NCI-H1930 (cell line): ENCODE data around the gene RASA2.
A peak's percentile ranks its signal among the peaks of the same experiment; 100 is the strongest.
"Not testable (repeated sequence)": the region's sequence is repeated elsewhere in the genome, so short reads cannot be mapped to it uniquely, and the experiment has no call there.

Experiments used
- DNase-seq, 2 experiments: peaks; one replicate each; lab custom pipeline; 2025; lab: John Stamatoyannopoulos, UW

Gene RASA2

GRCh38 chr3:141459008-141459407, 27.8 kb upstream of the RASA2 start:
- DNase-seq, result no peak

GRCh38 chr3:141460097-141460704, 26.6 kb upstream of the RASA2 start:
- DNase-seq, result peak; percentile 59 to 75

DNA sequence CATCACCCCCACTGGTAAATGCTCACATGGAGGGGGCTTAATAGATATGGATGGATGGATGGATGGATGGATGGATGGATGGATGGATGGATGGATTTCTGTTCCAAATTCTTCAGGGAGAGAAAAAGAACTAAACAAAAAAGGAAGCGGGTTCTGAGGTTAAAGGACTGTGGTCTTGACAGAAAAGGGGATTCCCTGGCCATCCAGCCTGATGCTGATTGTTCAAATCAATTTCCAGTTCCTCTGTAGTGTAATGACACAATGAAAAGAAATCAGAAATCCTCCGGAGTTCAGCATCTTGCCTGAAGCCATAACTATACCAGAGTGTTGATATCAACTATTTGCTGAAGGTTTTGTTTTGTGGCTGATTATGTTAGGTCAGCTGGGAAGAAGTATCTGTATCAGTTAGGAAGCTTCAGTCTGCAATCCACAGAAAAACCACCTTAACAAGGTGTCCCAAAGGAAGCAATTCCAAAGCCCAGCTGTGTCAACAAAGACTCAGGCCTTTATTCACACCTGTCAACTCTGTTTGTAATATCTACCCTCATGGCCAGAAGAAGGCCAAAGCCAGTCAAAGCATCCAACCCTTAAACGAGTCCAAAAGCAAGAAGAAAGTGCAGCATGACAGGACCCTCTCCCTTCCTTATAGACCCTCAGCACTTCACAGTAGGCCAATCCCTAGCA, 24.5 kb upstream of the RASA2 start:
- peak; percentile 21 to 42 for DNase-seq

DNA sequence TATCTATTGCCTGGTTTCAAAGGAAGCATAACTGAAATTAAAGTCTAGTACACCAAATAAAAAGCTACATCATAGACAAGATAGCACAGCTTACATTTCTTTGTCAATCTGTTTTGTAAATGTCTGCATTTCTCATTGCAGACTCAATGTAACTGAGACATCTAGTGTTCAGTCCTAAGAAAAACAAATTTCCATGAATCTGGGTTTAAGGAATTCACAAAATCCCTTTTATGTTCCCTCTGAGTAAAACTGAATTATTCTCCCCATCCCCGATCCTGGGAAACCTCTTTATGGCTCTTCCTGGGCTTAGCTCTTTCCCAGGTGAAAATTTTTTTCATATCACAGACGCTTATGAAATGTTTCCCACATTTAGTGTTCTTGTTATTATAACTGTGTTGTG, 21.6 kb upstream of the RASA2 start:
- no peak for DNase-seq

- no peak for DNase-seq
Observed at GRCh38 chr3:141466633-141467169, 20.1 kb upstream of the RASA2 start.

DNA sequence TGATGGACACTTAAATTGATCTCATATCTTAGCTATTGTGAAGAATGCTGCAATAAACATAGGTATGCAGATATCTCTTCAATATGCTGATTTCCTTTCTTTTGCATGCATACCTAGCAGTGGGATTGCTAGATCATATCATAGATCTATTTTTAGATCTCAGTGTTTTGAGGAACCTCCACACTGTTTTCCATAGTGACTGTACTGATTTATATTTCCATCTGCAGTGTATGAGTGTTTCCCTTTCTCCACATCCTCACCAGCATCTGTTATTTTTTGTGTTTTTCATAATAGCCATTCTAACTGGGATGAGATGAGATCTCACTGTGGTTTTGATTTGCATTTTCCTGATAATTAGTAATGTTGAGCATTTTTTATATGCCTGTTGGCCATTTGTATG, 17.1 kb upstream of the RASA2 start:
- DNase-seq, result no peak

- DNase-seq, result no peak
Observed at GRCh38 chr3:141471160-141471559, 15.7 kb upstream of the RASA2 start.

DNA sequence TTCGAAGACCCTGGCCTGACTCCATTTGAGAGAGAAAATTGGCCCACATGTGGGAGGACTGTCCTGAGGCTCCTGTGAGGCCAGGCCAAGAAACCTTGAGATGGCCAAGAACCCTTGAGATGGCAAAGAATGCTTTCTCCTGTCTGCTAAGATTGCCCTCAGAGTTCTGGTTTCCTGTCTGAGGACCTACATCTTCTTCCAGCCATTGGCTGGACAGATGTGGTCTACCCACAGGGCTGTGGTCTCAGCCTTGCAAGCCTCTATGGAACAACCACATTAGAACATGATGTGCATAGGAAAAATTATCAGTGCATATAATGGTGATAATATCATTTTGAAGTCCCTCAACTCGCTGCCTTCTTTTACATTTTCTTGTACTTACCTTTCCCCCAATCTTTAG, 10.8 kb upstream of the RASA2 start:
- DNase-seq, result no peak

DNA sequence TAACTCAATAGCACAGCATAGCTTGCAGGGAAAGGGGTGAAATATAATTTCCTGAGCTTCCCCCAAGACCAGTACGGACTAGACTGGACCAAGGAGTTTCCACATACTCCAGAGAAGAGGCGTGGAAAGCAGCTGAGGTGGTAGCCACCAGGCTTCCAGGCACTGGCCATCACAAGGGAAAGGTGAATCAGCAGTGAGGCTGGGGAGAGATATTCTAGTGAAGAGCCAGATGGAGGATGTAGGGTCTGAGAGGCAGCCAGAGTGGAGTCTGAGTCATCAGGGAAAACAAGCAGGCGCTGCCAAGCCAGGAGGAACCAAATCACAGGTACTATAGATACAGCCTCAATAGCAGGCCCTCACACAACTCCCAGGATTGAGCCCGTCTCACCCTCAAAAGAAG, 9.6 kb upstream of the RASA2 start:
- DNase-seq, result no peak

DNA sequence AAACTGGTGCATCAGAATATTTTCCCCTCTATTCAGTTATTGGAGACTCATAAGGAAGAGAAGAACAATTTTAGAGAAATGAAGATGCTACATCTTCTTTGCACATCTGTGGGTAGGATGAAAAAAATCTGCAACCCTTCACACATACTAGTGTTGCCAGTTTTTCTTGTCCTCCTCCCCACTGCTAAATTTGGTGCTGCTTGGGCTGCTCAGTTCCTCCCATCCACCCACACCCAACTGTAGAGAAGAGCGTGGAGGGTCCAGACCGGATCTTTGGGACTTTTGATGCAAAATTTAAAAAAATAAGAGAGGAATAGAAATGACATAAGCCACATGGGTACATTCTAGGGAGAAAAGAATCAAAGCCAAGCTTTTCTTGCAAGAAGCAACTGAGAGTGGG, 8.7 kb upstream of the RASA2 start:
- DNase-seq, result no peak

GRCh38 chr3:141478840-141479239, 8.0 kb upstream of the RASA2 start:
- DNase-seq, result not testable (repeated sequence)

GRCh38 chr3:141482245-141482922, 4.4 kb upstream of the RASA2 start:
- DNase-seq, result no peak

- no peak for DNase-seq
Observed at GRCh38 chr3:141484701-141485287, 2.0 kb upstream of the RASA2 start.

DNA sequence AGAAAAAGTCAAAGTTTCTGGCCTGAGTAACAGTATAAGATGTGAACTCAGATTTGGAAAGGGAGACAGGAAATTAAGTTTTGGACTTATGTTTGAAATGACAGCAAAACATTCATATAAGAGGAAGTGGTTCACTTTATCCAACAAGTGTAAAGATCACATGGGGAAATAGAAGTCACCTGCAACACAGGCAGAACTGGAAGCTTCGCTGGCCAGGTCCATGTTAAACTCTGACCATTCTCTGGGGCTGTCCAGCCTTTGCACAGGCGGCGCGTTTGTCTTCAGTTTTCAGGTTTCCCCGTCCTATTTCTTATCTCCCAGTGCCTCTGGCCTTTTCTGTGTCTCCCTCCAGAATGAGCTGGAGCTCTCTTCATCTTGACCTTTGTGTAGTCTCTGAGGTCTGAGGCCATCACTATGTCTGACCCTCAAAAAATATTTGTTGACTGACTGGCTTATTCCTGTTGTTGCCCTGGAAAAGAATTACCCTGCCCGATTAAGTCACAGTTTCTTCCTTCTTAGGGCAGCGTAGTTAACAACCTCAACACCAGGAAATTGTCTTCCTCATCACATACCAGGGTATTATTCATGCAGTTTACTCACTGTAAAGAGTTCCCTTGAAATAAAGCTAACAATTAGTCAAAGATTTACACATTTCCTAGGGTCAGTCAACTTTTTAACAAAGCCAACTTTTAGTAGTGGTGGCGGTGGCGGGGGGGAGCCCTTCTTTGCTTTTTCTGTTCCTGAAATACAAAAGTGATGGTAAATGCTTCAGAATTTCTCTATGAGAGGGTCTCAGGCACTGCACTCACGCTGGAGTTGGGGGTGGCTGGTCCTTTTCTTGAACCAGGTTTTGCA, 959 bp upstream of the RASA2 start:
- no peak for DNase-seq

DNA sequence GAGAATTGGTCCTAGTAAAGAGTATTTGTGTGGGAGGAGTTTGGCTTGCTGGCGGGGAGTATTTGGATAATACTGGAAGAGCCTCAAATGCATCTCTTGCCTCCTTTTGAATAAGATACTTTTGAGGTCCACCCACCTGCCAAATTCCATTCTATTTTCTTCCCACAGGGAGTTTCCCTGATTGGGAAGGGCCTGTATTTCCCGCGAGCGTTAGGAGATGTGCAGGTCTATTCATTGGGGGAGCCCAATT, 406 bp upstream of the RASA2 start:
- no peak for DNase-seq

GRCh38 chr3:141487521-141488252, 860 bp downstream of the RASA2 start:
- DNase-seq, result peak; percentile 53 to 62

- no peak for DNase-seq
Observed at GRCh38 chr3:141489203-141489602, 2.4 kb downstream of the RASA2 start.

GRCh38 chr3:141491081-141491480, 4.3 kb downstream of the RASA2 start:
- DNase-seq, result no peak

GRCh38 chr3:141491929-141492328, 5.1 kb downstream of the RASA2 start:
- DNase-seq, result no peak

- no peak for DNase-seq
Observed at GRCh38 chr3:141493184-141493583, 6.4 kb downstream of the RASA2 start.

DNA sequence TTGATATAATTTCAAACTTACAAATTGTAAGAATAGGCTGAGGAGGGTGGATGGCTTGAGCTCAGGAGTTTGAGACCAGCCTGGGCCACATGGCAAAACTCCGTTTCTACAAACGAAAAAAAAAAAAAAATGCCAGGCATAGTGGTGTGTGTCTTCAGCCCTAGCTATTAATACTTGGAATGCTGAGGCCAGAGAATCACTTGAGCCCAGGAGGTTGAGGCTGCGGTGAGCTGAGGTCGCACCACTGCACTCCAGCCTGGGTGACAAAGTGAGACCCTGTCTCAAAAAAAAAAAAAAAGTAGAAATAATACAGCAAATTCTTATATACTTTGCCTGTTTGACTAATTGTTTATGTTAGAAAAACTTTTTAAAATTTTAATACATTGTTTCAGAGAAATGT, 10.8 kb downstream of the RASA2 start:
- DNase-seq, result not testable (repeated sequence)
